Astrocyte (in vitro differentiated cells and primary cell): Measurements from ENCODE around the gene SH3BGRL2. TPM values are rescaled to one million over a fixed set of nuclear protein-coding genes. Genes with fewer than 3 reads are reported as not detected.

ENCODE experiments used
- DNase-seq: peaks from one replicate; pipeline ENCODE4 v3.0.0-alpha.2; 2010; ENCODE audit warnings: low read depth
- FAIRE-seq: peaks from 2 replicates; lab custom pipeline; 2011; peaks lifted over from hg19 to GRCh38; lab: Jason Lieb, UNC
- H2AFZ ChIP-seq: 2 replicates; pipeline ENCODE4 v1.6.0; 2012; ENCODE audit warnings: low read depth, low read length, inconsistent platforms
- H3K27ac ChIP-seq: 2 replicates; pipeline ENCODE4 v1.5.1; 2011; ENCODE audit warnings: low read depth, low read length, inconsistent platforms
- H3K27me3 ChIP-seq: 2 replicates; pipeline ENCODE4 v1.6.0; 2011; ENCODE audit warnings: low read length, inconsistent platforms; ENCODE audit not compliant: insufficient read depth
- H3K36me3 ChIP-seq: 2 replicates; pipeline ENCODE4 v1.5.1; 2011; ENCODE audit warnings: low read length, inconsistent platforms; ENCODE audit not compliant: insufficient read depth
- H3K4me1 ChIP-seq: 2 replicates; pipeline ENCODE4 v1.5.1; 2011; ENCODE audit warnings: low read length, inconsistent platforms; ENCODE audit not compliant: insufficient read depth
- H3K4me2 ChIP-seq: 2 replicates; pipeline ENCODE4 v1.6.0; 2012; ENCODE audit warnings: low read length, inconsistent platforms
- H3K4me3 ChIP-seq: 2 replicates; pipeline ENCODE4 v1.5.1; 2011; ENCODE audit warnings: low read depth, mild to moderate bottlenecking, low read length, inconsistent platforms; ENCODE audit not compliant: insufficient read depth
- H3K79me2 ChIP-seq: 2 replicates; pipeline ENCODE4 v1.6.0; 2012; ENCODE audit warnings: mild to moderate bottlenecking, low read length, inconsistent platforms; ENCODE audit not compliant: insufficient read depth
- H3K9ac ChIP-seq: 2 replicates; pipeline ENCODE4 v1.6.0; 2012; ENCODE audit warnings: mild to moderate bottlenecking, low read length, inconsistent platforms
- H3K9me3 ChIP-seq: 2 replicates; pipeline ENCODE4 v1.5.1; 2012; ENCODE audit warnings: low read depth, mild to moderate bottlenecking, low read length, inconsistent platforms; ENCODE audit not compliant: insufficient read depth
- H4K20me1 ChIP-seq: 2 replicates; pipeline ENCODE4 v1.6.0; 2012; ENCODE audit warnings: low read length, inconsistent platforms; ENCODE audit not compliant: insufficient read depth
- H3K27ac Mint-ChIP-seq: one replicate; pipeline ENCODE4 v1.8.0; 2021; ENCODE audit warnings: mild to moderate bottlenecking, mixed read lengths; ENCODE audit not compliant: unreplicated experiment
- H3K27me3 Mint-ChIP-seq: one replicate; pipeline ENCODE4 v1.8.0; 2021; ENCODE audit warnings: low read depth, mixed read lengths; ENCODE audit not compliant: unreplicated experiment
- H3K36me3 Mint-ChIP-seq: one replicate; pipeline ENCODE4 v1.8.0; 2021; ENCODE audit warnings: low read depth, mixed read lengths; ENCODE audit not compliant: unreplicated experiment
- H3K4me1 Mint-ChIP-seq: one replicate; pipeline ENCODE4 v1.8.0; 2021; ENCODE audit warnings: low read depth, mixed read lengths; ENCODE audit not compliant: unreplicated experiment
- H3K4me3 Mint-ChIP-seq: one replicate; pipeline ENCODE4 v1.8.0; 2021; ENCODE audit warnings: mild to moderate bottlenecking, moderate library complexity, mixed read lengths; ENCODE audit not compliant: unreplicated experiment
- H3K9me3 Mint-ChIP-seq: one replicate; pipeline ENCODE4 v1.8.0; 2021; ENCODE audit warnings: mild to moderate bottlenecking, mixed read lengths; ENCODE audit not compliant: unreplicated experiment
- CTCF ChIP-seq: IDR thresholded peaks from 2 replicates; pipeline ENCODE4 v1.5.1; 2011; ENCODE audit warnings: low read depth, mild to moderate bottlenecking, inconsistent platforms, low read length, moderate library complexity; ENCODE audit not compliant: insufficient read depth
- EZH2 ChIP-seq: IDR thresholded peaks from 2 replicates; pipeline ENCODE4 v1.6.1; 2012; ENCODE audit warnings: mild to moderate bottlenecking, low read length, inconsistent platforms; ENCODE audit not compliant: insufficient read depth
- total RNA-seq: library from RNA; stranded (reverse); gene quantifications from 2 replicates; pipeline ENCODE4 v1.2.1, GENCODE V29; 2021

Gene SH3BGRL2
- total RNA-seq, 1 donor from 2014 or later: 15.9 TPM

GRCh38 chr6:79621579-79621978, 9.6 kb upstream of the SH3BGRL2 start:
- no peak overlapping the region for H3K27ac Mint-ChIP-seq
- no peaks in the 10 kb centered on the region for H3K79me2 ChIP-seq
- no peak overlapping the region for H3K27ac ChIP-seq
- H3K4me3 Mint-ChIP-seq: no peak overlapping the region
- no peak for DNase-seq
- no peak overlapping the region for H2AFZ ChIP-seq
- peaks cover 2% of the 10 kb centered on the region for H3K9me3 Mint-ChIP-seq
- no peak overlapping the region for H3K4me3 ChIP-seq
- no peaks in the 10 kb centered on the region for H3K36me3 Mint-ChIP-seq
- H4K20me1 ChIP-seq: no peaks in the 10 kb centered on the region
- FAIRE-seq: no peak
- no peak overlapping the region for H3K4me2 ChIP-seq
- no peaks in the 10 kb centered on the region for H3K27me3 ChIP-seq
- H3K27me3 Mint-ChIP-seq: peaks cover 3% of the 10 kb centered on the region
- H3K4me1 ChIP-seq: no peaks in the 10 kb centered on the region
- H3K9ac ChIP-seq: no peak overlapping the region
- TF ChIP-seq EZH2 (no peak), CTCF (no peak)
- H3K9me3 ChIP-seq: no peaks in the 10 kb centered on the region
- no peaks in the 10 kb centered on the region for H3K4me1 Mint-ChIP-seq
- no peaks in the 10 kb centered on the region for H3K36me3 ChIP-seq

GRCh38 chr6:79622364-79622763, 8.8 kb upstream of the SH3BGRL2 start:
- Mint-ChIP-seq H3K4me1 (no peaks in the 10 kb centered on the region), H3K27me3 (peaks cover 3% of the 10 kb centered on the region), H3K36me3 (no peaks in the 10 kb centered on the region), H3K9me3 (peaks cover 2% of the 10 kb centered on the region), H3K27ac (no peak overlapping the region), H3K4me3 (no peak overlapping the region)
- H3K4me3 ChIP-seq: no peak overlapping the region
- no peak overlapping the region for H3K27ac ChIP-seq
- no peak overlapping the region for H3K4me2 ChIP-seq
- H3K9ac ChIP-seq: no peak overlapping the region
- H4K20me1 ChIP-seq: no peaks in the 10 kb centered on the region
- H3K36me3 ChIP-seq: no peaks in the 10 kb centered on the region
- no peaks in the 10 kb centered on the region for H3K4me1 ChIP-seq
- DNase-seq (no peak), FAIRE-seq (no peak)
- no peak for TF ChIP-seq EZH2
- TF ChIP-seq CTCF: no peak
- no peaks in the 10 kb centered on the region for H3K79me2 ChIP-seq
- no peaks in the 10 kb centered on the region for H3K9me3 ChIP-seq
- no peaks in the 10 kb centered on the region for H3K27me3 ChIP-seq
- H2AFZ ChIP-seq: no peak overlapping the region

GRCh38 chr6:79623106-79623505, 8.0 kb upstream of the SH3BGRL2 start:
- no peaks in the 10 kb centered on the region for H3K27me3 ChIP-seq
- no peak overlapping the region for H3K4me2 ChIP-seq
- DNase-seq: no peak
- H3K4me1 ChIP-seq: no peaks in the 10 kb centered on the region
- no peak overlapping the region for H3K27ac ChIP-seq
- Mint-ChIP-seq H3K4me1 (no peaks in the 10 kb centered on the region), H3K9me3 (peaks cover 2% of the 10 kb centered on the region), H3K27me3 (peaks cover 3% of the 10 kb centered on the region), H3K4me3 (no peak overlapping the region), H3K36me3 (no peaks in the 10 kb centered on the region), H3K27ac (no peak overlapping the region)
- H2AFZ ChIP-seq: no peak overlapping the region
- FAIRE-seq: no peak
- no peak overlapping the region for H3K4me3 ChIP-seq
- TF ChIP-seq CTCF (no peak), EZH2 (no peak)
- no peaks in the 10 kb centered on the region for H3K79me2 ChIP-seq
- no peaks in the 10 kb centered on the region for H3K36me3 ChIP-seq
- H3K9ac ChIP-seq: no peak overlapping the region
- H4K20me1 ChIP-seq: no peaks in the 10 kb centered on the region
- H3K9me3 ChIP-seq: no peaks in the 10 kb centered on the region
